Measurements from ENCODE around the gene LTA4H.
"Not testable (repeated sequence)": the region's sequence is repeated elsewhere in the genome, so short reads cannot be mapped to it uniquely, and the experiment has no call there.

LTA4H gene

DNA sequence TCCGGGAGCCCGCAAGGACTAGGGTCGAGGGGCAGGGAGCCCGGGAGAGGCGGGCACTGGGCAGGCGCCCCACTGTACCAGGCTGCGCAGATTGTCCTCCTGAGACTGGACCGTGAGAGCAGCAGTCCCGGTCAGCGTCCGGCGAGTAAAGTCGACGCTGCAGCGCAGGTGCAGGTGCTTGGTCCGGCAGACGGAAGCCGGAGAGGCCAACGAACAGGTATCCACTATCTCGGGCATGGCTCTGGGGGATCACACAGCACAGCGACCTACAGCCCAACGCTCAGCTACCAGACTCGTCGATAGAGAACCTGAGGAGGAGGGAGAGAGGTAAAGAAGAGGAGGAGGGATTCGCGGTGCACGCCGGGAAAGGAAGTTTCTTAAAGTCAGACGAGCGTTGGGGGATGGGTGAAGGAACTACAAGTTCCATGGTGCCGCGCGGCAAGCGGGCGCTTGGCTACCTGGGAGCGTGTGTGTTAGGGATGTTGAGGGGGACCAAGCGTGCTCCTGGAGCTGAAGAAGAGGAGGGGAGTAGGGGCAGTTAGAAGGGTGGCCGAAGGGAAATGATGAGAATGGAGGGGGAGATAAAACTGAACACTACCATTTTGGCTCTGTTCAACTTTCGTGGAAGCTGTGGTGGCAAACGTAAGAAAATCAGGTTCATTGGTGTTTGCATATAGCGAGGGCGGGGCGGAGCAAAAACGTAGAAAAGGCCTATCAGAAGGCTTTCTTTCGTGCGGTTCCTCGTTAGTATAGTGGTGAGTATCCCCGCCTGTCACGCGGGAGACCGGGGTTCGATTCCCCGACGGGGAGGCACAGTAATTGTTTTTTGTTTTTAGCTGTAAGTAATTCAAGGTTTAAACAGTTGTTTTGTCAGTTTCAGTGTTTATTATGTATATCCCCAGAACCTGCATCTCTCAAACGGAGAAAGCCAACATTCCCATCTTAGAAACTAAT, at the start of gene LTA4H:
Gene LTA4H (minus strand): TSS at position 305 of the 954 bp plus-strand sequence. CDS start 68 bp downstream, at position 237.
- peak; percentile 98 for DNase-seq (ENCODE audit: low read depth)

GRCh38 chr12:96084624-96085023, 49.2 kb upstream of the LTA4H start:
- no peak for DNase-seq (ENCODE audit: low read depth)

DNA sequence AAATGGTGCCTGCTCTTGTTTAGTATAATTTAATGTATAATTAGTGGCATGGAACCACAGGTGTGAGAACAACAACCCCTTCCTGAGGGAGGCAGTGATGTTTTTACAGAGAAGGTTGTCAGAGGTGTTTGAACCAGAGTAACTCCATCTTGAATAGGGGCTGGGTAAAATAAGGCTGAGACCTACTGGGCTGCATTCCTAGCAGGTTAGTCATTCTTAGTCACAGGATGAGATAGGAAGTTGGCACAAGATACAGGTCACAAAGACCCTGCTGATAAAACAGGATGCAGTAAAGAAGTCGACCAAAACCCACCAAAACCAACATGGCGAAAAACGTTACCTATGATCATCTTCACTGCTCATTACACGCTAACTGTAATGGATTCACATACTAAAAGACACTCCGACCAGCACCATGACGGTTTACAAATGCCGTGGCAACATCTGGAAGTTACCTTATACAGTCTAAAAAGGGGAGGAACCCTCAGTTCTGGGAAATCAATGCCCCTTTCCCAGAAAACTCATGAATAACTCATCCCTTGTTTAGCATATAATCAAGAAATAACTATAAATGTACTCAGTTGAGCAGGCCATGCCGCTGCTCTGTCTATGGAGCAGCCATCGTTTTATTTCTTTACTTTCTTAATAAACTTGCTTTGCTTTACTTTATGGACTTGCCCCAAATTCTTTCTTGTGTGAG, 47.8 kb upstream of the LTA4H start:
- DNase-seq (ENCODE audit: low read depth): no peak

DNA sequence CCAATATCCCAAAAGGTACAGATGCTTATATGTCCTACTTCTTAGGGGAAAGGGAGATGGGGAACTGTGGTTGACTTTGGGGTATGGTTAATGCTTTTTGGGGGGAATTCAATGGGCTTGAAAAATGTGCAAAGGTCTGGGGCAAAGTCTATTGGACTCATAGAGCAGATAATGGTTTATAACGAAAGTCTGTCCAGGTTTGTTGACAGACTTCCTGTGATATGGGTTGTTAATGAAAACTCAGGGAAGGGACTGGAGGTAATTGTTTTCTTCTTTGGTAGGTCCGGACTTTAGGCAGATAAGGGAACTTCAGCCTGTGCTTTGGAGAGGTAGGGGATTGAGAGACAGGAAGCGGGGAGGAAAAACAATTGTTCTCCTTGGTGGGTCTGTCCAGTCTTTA, 46.2 kb upstream of the LTA4H start:
- no peak for DNase-seq (ENCODE audit: low read depth)

DNA sequence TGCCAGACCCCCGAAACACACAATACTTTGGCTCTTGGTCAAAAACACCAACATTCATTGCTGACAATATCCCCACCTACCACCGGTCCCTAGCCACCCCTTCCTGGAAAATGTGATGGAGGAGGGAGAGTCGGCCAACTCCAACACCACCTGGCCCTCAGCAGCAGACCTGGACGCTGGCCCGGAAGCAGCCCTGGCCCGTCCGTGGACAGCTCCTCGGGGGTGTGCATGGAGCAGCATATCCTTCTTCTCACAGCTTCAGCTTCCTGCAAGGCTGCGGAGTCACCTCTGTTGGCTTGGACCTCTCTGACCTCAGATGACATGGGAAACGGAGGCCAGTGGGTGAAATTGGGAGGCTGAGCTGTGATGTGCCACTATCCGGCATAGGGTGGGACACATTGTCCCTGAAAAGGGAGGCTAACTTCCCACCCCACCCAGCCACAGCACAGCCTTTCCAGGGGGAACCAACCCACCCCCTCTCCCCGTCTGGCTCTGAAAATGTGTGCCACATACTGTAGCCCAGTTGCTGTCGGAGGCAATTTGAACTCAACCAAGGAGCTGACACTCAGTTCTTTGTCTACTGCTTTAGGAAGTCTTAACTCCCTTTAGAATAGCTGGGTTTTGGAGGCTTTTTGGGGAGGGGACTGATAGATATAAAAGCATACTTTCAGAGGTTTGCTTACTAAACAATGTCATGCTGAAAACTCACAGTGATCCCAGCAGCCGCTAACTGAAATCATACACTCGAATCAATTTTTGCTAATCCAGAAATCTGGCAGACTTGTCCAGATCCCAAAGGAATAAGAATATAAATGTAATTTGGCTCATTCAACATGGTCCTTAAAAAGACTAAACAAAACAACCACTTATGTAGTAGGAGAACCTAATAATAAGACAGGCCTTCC, 43.1 kb upstream of the LTA4H start:
- DNase-seq (ENCODE audit: low read depth): no peak

DNA sequence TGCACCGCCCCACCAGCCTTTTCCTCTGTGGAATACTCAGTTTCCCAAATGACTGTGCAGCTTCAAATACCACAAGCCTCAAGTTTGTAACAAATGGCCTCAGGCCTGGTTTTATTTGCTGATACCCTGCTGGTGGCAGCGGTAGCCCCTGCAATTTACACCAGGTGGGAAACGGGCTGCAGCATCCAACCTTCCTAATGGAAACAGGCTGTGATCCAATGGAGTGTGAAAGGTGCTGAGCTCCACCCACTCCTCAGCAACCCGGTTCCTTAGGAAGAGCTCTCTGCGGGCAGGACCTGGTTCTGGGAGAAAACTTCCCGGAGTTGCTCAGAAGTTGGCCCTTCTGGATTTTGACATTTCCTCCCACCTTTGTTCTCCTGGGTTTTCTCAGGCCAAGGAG, 41.7 kb upstream of the LTA4H start:
- no peak for DNase-seq (ENCODE audit: low read depth)

- no peak for DNase-seq (ENCODE audit: low read depth)
Observed at GRCh38 chr12:96075560-96075959, 40.2 kb upstream of the LTA4H start.

DNA sequence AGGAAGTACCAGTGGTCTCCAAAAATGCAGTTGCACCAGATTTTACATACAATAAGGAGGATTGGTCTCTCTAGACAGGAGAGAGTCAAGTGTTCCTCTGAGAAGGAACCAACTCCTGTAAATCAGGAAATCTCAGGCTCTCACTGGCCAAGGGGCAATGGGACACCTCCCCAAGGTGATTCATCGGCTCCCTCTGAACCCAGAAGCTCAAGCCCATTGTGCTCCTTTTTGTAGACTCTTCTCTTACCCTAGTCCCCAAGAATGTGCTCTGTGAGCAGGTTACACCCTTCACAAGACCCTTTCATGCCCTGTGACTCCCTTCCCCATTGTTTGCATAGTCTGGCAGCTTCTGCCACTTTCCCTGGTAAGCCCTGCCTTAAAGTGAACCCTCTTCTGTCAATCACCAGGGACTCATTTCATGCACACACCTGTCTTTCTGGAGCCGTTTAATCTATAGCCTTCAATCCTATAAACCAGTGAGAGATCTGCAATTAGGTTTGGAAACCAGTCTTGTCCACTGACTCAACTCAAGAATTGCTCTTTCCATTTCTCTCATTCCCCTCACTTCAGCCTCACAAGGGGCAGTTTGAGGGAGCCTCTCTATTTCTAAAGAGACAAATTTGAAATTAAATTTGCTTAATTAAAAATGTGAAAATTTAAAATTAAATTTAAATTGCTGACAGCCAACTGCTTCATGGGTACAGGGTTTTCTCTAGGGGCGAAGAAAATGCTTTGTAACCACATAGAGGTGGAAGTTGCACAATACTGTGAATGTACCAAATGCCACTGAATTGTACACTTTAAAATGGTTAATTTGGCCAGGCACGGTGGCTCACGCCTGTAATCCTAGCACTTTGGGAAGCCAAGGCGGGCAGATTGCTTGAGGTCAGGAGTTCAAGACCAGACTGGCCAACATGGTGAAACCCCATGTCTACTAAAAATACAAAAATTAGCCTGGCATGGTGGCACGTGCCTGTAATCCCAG, 38.3 kb upstream of the LTA4H start:
- DNase-seq (ENCODE audit: low read depth): no peak

GRCh38 chr12:96070670-96071279, 35.4 kb upstream of the LTA4H start:
- DNase-seq (ENCODE audit: low read depth): no peak

DNA sequence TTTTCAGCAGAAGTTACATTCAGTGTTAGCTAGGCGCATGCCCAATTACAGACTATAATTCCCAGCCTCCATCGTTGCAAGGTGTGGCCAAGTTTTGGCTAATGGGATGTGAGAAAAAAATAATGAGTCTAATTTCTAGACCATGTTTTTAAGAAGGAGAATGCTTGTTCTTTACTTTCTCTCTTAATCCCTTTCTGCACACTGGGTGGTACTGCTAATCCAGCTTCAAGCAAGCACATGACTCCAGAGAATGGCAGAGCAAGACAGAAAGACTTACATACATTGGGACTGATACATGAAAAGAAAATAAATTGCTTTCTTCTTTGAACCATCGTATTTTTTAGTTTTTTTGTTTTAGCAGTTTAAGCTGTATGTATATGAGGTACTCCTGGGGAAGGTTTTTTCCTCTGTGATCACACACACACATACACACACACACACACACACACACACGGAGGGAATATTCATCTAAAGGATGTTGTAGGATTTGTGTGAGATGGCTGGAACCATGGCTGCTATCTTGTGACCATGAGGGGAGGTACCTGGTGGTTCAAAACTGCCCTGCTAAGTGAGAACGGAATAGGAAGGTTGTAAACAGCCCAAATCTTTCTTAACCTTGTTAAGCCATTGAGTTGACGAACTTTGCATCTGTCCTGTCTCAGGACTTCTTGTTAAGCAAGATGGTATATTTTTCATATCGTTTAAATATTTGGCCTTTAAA, 34.3 kb upstream of the LTA4H start:
- DNase-seq (ENCODE audit: low read depth): no peak

DNA sequence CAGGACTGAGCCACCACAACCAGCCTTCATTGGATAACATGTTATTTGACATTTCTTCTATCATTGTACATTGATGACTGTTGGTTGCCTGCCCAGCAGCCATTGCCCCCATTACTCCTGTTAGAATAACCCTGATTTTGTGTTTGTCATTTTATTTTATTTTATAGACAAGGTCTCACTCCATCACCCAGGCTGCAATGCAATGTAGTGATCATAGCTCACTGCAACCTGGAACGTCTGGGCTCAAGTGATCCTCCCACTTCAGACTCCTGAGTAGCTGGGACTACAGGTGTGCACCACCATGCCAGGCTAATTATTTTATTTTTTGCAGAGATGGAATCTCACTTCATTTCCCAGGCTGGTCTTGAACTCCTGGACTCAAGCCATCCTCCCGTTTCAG, 33.2 kb upstream of the LTA4H start:
- DNase-seq (ENCODE audit: low read depth): no peak

GRCh38 chr12:96068111-96068510, 32.7 kb upstream of the LTA4H start:
- no peak for DNase-seq (ENCODE audit: low read depth)

DNA sequence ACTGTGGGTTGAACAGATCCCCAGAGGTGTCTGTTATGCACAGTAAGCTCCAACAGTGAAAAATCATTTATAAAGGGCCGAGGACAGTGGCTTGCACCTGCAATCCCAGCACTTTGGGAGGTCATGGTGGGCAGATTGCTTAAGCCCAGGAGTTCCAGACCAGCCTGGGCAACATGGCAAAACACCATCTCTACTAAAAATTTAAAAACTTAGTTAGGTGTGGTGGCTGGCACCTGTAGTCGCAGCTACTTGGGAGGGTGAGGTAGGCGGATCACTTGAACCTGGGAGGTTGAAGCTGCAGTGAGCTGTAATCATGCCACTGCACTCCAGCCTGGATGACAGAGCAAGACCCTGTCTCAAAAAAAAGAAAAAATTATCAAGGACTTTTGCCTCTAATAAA, 30.4 kb upstream of the LTA4H start:
- DNase-seq (ENCODE audit: low read depth): not testable (repeated sequence)

DNA sequence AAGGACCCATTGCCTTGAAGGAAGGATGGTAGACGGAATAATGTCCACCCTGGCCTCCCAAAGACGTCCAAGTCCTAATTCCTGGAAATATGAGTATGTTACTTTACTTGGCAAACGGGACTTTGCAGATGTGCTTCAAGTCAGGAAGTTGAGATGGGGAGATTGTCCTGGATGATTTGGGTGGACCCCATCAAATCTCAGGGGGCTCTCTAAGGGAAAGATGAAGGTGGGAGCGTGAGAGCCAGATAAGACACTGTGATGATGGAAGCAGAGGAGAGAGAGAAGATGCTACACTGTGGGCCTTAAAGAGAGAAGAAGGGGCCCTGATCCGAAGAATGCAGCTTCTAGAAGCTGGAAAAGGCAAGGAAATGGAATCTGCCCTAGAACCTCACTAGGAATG, 29.6 kb upstream of the LTA4H start:
- DNase-seq (ENCODE audit: low read depth): no peak

DNA sequence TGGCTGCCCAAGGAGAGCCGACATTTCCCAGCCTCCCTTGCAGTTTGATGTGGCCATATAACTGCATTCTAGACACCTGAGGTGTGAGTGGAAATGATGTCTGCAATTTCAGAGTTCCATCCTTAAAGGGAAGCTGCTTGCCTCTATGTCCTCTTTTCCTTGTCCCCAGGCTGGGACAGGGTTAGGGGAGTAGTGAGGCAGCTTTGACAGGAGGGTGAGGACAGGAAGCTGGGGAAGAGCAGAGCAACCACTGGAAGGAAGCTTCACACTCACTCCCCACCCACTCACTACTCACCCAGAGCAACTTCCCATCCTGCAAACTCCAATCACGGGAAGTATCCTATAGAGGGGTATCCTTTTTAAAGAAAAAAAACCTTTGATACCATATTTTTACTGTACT, 28.9 kb upstream of the LTA4H start:
- DNase-seq (ENCODE audit: low read depth): no peak

DNA sequence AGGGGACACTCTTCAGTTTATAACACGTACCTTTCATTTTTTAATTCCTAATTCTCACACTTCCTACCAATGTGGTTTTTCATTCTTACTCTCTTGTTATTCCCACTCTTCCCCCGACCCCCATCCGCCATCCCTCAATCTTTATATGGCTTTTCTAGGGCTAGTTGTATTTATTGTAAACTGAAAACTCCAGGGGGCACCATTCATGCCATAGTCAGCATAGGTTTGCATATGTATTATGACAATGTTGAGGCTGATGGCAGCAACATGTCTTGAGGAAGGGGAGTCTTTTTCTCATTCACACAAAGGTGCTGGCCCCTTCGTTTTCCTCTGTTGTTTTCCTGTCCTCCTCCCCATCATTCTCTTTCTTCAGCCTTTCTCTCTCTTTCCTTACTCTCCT, 27.7 kb upstream of the LTA4H start:
- peak; percentile 5 for DNase-seq (ENCODE audit: low read depth)

- DNase-seq (ENCODE audit: low read depth): peak; percentile 82
Observed at GRCh38 chr12:96061864-96062453, 26.6 kb upstream of the LTA4H start.

GRCh38 chr12:96061323-96061722, 25.9 kb upstream of the LTA4H start:
- no peak for DNase-seq (ENCODE audit: low read depth)

GRCh38 chr12:96060041-96060440, 24.7 kb upstream of the LTA4H start:
- no peak for DNase-seq (ENCODE audit: low read depth)
